Glomerular visceral epithelial cell (primary cell): ENCODE measurements around the gene FBXO42.

ENCODE experiments used
- DNase-seq: peaks from one replicate; pipeline ENCODE4 v3.0.0-alpha.2; 2016; ENCODE audit errors: extremely low spot score

FBXO42 gene

GRCh38 chr1:16205891-16206546, 146.3 kb downstream of the FBXO42 start:
- no peak for DNase-seq

- DNase-seq = no peak
Measured at GRCh38 chr1:16205334-16205671, 147.0 kb downstream of the FBXO42 start.

- DNase-seq = no peak
Measured at GRCh38 chr1:16204634-16205333, 147.5 kb downstream of the FBXO42 start.

- no peak for DNase-seq
Measured at GRCh38 chr1:16204216-16204615, 148.1 kb downstream of the FBXO42 start.

GRCh38 chr1:16203550-16203949, 148.7 kb downstream of the FBXO42 start:
- DNase-seq = no peak

DNA sequence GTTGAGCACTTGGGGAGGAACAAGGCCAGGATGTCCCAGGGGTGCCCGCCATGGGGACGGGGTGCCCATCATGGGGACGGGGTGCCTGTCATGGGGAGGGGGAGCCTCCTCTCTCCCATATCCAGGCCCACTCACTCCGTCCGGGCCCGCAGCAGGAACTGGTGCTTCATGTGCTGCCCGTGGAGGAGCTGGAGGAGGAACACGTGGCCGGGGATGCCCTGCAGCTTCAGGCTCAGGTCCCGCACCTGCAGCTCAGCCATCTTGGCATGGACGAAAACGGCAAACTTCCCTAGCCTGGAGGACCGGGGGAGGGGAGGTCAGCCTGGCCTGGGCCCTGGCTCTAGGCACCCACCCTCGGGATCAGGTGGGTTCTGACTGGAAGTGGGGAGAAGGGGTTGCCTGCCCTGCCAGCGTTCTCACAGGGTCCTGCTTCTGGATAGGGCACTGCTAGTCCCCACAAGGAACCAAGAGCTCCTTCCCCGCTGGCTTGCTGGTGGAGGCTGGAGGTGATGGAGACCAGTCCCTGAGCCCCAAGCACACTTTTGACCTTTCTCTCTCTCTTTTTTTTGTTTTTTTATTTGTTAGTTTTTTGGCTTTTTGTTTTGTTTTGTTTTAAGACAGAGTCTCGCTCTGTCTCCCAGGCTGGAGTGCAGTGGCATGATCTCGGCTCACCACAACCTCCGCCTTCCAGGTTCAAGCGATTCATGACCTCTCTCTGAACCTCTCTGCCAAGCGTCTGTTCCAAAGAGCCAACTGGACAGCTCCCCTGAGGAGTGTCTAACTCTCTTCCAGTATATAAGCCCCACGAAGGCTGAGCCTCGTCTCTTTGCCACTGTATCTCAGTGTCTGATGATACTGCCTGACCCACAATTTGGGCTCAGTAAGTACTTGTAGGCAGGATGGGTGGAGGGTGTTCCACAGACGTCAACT, 149.7 kb downstream of the FBXO42 start:
- DNase-seq = no peak

DNA sequence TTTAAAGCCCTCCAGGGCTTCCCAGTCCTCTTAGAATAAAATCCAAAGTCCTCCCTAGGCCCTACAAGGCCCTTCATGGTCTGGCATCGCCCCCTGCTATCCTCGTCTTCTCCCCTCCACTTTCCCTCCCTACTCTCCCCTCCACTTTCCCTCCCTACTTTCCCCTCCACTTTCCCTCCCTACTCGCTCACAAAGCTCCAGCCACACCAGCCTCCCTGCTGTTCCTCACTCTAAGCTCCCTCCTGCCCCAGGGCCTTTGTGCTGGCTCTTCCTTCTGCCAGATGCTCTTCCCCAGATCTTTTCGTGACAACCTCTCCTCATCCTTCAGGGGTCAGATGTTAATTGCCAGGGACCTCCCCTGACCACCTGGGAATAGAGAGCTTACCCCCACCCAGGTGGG, 152.6 kb downstream of the FBXO42 start:
- DNase-seq = no peak

DNA sequence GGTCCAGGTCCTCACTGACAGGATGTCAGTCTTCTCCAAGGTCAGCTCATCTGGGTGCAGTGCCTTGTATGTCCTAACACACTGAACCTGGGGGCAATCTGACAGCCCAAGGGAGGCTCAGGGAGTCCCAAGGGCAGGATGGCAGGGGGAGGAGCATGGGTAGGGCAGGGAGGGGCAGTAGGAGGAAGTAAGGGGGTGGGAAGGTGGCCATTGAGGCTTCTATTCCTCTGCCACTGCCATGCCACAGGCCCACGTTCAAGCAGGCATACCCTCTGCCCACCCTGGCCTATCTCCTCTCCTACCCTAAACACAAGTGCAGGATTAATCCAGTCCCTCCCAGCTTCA, 153.2 kb downstream of the FBXO42 start:
- DNase-seq = no peak

GRCh38 chr1:16198444-16199156, 153.7 kb downstream of the FBXO42 start:
- no peak for DNase-seq

DNA sequence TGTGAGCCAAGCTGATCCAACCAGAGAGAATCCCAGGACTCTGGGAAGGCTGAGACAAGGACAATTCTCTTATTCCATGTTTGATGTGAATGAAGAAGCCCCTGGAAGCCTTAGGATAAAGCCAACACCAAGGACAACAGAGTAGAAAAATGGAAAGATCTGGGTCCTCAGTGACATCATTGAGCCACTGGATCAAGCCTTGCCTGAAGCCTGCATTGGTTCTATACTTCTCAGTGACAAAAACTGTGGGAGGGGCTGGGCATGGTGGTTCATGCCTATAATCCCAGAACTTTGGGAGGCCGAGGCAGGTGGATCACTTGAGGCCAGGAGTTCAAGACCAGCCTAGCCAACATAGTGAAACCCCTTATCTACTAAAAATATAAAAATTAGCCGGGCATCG, 155.4 kb downstream of the FBXO42 start:
- no peak for DNase-seq
